RWPE1 (cell line): ENCODE results near the gene ZNF669.
"Not testable (repeated sequence)": the region's sequence is repeated elsewhere in the genome, so short reads cannot be mapped to it uniquely, and the experiment has no call there.

Experiments used
- CTCF ChIA-PET: fragments of 350-600 bp; sonication (Branson Sonifier 250); formaldehyde crosslinking; extraction: SDS; loops from one replicate; lab custom pipeline; 2021; lab: Yijun Ruan, JAX
- POLR2A ChIA-PET: fragments of 400-600 bp; formaldehyde crosslinking; extraction: SDS; loops from one replicate; lab custom pipeline; 2020; ENCODE audit warnings: antibody characterized with exemption; ENCODE audit not compliant: low non-redundant PET; lab: Yijun Ruan, JAX
- DNase-seq: peaks from one replicate; pipeline ENCODE4 v3.0.0; 2012; ENCODE audit warnings: low spot score
- H3K27ac ChIP-seq: fragments of 450-650 bp; 2 replicates; pipeline ENCODE4 v1.5.1; 2017
- TF ChIP-seq, protein P1 (sequence below): fragments of 450-650 bp; conservative IDR thresholded peaks from 2 replicates; pipeline ENCODE4 v1.5.1; 2017; ENCODE audit warnings: low read depth, mild to moderate bottlenecking

Gene ZNF669

GRCh38 chr1:247121382-247121781 lies 17.2 kb upstream of the ZNF669 start:
- no peak overlapping the region for H3K27ac ChIP-seq
- ChIA-PET POLR2A (no interaction called here), CTCF (no interaction called here)
- no peak for DNase-seq
- TF ChIP-seq, protein P1, sequence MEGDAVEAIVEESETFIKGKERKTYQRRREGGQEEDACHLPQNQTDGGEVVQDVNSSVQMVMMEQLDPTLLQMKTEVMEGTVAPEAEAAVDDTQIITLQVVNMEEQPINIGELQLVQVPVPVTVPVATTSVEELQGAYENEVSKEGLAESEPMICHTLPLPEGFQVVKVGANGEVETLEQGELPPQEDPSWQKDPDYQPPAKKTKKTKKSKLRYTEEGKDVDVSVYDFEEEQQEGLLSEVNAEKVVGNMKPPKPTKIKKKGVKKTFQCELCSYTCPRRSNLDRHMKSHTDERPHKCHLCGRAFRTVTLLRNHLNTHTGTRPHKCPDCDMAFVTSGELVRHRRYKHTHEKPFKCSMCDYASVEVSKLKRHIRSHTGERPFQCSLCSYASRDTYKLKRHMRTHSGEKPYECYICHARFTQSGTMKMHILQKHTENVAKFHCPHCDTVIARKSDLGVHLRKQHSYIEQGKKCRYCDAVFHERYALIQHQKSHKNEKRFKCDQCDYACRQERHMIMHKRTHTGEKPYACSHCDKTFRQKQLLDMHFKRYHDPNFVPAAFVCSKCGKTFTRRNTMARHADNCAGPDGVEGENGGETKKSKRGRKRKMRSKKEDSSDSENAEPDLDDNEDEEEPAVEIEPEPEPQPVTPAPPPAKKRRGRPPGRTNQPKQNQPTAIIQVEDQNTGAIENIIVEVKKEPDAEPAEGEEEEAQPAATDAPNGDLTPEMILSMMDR = no peak

GRCh38 chr1:247120408-247120668 lies 16.2 kb upstream of the ZNF669 start:
- POLR2A ChIA-PET, CTCF ChIA-PET: not testable (repeated sequence)

DNA sequence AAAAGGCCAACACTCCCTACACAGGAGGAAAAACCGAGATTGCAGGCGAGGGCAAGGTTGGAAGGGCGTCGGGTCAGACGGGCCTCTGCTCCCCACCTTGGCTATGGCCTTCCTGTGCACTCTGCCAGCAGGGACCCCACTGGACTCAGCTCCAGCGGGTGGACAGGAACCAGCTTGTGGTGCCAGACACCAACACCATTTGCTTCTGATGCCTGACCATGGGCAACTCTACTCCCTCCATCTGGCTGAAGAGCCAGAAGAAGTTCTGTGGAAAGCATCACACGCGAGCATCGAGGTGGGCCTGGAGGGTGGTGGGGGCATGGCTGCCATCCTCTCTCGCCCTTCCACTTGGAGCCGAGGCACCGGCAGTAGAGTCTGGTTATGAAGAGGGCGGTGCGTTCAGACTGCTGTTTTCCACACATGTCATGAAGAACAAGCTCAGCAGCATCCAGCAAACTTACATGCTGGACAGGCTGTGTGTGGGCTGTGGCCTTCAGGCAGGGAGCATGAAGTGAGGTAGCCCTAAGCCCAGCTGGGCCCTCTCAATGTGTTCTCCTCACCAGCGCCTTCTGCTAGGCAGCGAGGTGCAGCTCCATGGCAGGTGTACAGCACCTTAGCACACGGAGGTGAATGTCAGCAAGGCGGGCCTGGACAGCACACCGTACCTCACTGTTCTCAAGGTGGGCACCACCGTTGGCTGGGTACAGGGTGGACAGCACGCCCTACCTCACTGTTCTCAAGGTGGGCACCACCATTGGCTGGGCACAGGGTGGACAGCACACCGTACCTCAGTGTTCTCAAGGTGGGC lies 15.6 kb upstream of the ZNF669 start:
- ChIA-PET CTCF (no interaction called here), POLR2A (no interaction called here)
- TF ChIP-seq, protein P1 = no peak
- no peak overlapping the region for H3K27ac ChIP-seq
- no peak for DNase-seq

More at GRCh38 chr1:247120408-247120668, 16.2 kb upstream of the ZNF669 start:
- H3K27ac ChIP-seq, DNase-seq: not testable (repeated sequence)

- ChIA-PET POLR2A (interaction anchor here (0.5 kb wide), 1 partner anchor 738 kb away, joined by 3 read pairs; the partner anchor contains the start of gene TRIM58), CTCF (no interaction called here)
- TF ChIP-seq, protein P1 = no peak
- DNase-seq = no peak
- H3K27ac ChIP-seq = no peak overlapping the region
Observed at GRCh38 chr1:247118946-247119446, 14.8 kb upstream of the ZNF669 start.

DNA sequence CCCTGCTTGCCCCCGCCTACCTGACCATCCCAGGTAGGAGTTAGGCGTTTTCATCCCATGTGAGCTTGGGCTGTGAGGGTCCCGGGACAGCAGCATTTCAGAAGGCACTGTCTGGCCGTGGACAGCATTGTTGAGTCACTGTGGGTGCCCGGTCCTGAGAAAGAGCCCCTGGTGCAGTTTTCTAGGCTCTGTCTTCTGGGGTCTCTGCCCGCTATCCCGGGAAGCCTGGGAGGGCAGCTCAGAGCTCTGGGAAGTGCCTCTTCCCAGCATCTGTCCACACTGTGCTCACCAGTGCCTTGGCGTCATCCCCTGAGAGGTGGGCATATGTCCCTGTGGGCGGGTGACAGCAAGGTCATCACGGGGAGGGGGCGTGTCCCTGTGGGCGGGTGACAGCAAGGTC lies 11.4 kb upstream of the ZNF669 start:
- CTCF ChIA-PET = no interaction called here
- POLR2A ChIA-PET = no interaction called here
- H3K27ac ChIP-seq = no peak overlapping the region
- TF ChIP-seq, protein P1 = no peak
- DNase-seq = no peak

- no peak for DNase-seq
- CTCF ChIA-PET = no interaction called here
- TF ChIP-seq, protein P1 = no peak
- POLR2A ChIA-PET = no interaction called here
- no peak overlapping the region for H3K27ac ChIP-seq
Observed at GRCh38 chr1:247115141-247115510, 11.0 kb upstream of the ZNF669 start.

- no peak overlapping the region for H3K27ac ChIP-seq
- DNase-seq = no peak
- TF ChIP-seq, protein P1 = no peak
- ChIA-PET CTCF (no interaction called here), POLR2A (no interaction called here)
Observed at GRCh38 chr1:247114351-247115140, 10.4 kb upstream of the ZNF669 start.
